HG03565 (cell line): Measurements from ENCODE around the gene MTMR3.

Source experiments
- ATAC-seq: cut with Tn5 transposase; IDR thresholded peaks from one replicate; pipeline ENCODE4 v1.9.1; 2021; ENCODE audit warnings: mild to moderate bottlenecking, moderate library complexity; ENCODE audit not compliant: unreplicated experiment

MTMR3 gene

DNA sequence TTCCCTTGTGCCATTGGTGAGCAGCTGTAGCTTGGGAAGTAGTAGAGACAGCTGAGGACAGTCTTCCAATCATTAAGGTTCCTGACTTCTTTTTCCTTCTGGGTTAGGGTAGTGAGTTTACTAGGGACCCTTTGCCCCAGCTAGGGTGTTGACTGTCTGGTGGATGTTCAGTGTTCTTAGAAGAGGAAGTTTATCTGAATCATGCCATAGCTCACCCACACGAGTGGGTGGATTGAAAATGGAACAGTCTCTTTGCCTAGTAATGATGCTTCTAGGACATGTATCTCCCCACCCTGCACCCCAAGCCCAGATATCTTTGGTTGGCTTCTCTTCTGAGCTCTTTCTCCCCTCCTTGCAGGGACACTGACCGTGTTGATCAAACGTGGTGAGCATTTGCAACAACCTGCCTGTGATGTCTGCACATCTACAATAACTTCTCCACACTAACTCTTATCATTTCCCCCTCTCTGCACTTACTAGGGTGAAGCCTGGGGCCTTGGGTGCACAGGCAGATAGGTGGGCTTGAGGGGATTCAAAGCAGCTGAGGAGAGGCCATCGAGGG lies 140.2 kb downstream of the MTMR3 start:
- ATAC-seq: no peak

DNA sequence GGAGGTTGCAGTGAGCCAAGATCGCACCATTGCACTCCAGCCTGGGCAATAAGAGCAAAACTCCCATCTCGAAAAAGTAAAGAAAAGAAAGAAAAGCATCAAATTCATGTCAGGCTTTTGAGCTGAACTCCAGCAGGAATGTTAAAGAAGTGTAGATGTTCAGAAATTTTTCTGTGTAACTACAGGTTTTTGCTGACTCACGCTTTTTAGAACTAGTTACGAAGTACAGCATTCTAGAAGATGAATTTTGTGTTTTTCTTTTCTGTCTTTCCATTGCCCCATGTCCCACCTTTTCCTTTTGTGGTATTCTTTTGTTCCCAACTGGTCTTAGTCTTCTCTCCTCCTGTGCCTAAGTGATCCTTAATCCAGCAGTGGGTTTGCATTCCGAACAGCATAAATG lies 141.3 kb downstream of the MTMR3 start:
- no peak for ATAC-seq

DNA sequence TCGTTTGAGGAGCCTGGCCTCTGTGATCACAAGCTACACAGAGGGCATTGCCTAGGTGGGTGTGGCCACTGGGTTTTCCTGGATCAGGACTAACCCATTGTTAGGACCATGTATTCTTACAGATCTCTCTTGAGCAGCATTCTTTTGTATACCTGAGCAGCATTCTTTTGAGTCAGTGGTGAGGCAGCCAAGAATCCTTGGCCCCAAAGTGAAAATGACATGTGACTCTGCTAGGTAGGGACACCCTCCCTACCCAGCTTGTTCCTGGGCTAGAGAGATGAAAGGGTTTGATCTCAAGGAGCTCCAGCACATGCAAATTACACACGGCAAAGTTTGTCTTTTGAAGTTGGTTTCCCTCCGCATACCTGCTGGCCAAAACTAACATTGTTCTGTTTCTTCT lies 142.2 kb downstream of the MTMR3 start:
- no peak for ATAC-seq

DNA sequence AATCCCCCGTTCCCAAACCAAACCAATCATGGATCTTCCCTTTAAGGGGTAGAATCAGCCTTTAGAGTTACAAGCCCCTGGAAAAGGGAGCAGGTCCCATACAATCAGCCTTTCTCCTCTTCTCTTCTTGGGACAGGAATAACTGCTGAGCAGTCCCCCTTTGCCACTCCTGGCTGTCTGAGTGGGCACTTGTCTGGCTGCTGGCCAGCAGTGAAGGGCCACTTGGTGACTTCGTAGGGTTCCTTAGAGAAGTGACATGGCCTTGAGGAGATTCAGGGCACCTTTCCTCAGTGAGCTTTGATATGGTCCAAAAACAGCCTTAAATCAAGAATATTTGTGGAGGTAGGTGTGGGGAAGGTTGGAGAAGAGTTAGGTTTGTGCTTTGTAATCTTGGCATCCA lies 143.8 kb downstream of the MTMR3 start:
- ATAC-seq: no peak

DNA sequence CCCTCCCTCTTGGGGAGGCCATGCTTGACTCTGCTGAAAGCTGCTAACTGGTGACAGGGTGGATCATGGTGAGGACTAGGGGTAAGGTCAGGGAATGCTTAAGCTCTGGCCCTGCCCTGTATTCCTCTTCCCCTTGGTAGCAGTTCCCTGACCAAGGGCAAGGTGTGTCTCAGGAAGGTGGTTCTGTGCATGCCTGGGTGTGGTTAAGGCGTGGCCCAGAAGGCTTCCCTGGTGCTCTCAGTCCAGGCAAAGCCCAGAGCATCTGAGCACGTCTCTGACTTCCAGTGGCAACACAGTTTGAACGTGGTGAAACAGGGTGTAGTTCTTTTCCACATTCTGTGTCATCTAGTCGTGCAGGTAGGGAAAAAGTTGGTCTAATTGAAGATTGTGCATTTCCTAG lies 144.2 kb downstream of the MTMR3 start:
- ATAC-seq: no peak

DNA sequence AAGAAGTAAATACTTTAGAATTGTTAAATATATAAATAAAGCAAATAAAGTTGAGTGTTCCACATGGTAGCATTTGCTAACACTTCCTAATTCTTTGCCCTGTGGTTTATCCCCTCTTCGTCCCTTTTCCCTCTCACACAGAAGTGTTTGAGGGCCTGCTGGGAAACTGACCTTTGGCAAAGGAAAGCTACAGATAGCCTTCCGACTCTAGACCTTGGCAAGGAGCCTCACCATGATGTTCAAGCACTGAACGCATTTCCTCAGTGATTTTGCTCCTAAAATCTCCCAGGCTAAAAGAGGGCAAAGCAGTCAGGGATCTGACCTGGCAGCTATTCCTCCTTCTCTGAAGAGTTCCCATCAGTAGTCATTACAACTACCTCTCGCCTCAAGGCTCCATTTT lies 144.8 kb downstream of the MTMR3 start:
- ATAC-seq: no peak

DNA sequence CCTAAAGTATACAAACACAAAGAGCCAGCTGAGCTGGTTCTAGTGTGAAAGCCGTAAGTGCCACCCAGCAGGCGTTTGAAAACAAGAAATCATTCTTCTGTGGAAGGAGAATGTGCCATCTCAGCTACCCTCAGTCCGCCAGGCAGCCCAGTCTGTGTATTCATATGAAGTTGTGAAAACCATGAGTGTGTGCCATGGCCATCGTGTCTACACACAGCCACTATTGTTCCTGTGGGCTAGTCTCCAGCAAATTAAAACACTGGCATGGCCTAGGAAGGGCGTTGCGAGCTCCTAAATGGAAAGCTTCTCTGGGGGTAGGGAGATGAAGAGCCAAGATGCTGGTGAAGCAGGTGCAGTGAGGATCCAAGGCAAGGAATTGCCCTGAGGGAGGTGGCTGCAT lies 145.8 kb downstream of the MTMR3 start:
- ATAC-seq: no peak

DNA sequence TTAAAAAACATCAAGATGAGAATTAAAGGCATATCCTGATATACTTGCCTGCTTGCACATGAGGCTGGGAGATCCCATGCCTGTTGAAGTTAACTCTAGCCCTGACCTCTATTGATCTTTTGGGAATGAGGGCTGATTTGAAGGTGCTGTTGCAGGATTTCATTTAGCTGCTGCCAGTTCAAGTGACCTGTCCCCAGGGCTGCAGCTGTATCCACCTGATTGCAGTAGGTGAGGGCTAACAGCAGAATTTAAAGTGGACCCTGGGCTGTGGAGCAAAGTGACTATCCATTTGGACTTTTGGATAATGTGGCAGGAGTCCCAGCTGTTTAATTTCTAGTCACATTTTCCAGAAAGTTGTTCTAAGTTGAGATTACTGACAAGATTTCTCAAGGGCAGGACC lies 146.5 kb downstream of the MTMR3 start:
- ATAC-seq: no peak

DNA sequence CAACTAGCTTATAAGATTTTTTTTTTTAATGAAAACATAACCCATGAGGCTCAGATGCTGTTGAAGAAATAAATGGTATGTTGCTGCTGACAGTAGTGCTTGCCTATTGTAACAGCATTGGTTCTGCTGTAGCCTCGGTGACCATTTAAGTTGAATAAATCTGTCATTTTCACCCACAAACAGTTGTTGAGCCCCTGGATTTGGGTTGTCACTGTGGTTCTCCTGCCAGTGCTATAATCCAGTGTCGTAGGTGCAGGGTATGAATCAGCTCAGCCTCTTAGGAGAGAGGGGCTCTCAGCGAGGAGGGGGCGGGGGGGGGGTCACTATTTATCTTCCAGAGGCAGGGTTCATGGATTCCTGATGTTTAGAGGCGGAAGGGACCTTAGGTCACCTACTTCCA lies 147.4 kb downstream of the MTMR3 start:
- no peak for ATAC-seq

DNA sequence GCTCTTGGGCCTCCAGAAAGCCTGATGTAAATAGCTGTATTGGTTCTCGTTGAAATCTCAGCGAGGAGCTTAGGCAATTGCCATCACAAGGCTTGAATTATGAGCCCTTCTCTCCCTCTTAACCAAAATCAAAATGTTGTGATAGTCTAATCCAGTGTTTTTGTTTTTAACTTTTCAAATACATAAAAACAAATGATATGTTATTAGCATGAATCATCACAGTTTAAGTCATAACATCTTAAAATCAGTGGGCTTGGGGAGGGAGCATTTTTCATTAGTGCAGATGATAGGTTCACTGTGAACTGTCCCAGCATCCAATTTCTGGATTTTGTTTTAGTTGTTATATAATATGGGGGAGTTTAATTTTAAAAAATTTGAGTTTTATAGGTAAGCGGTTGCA lies 148.4 kb downstream of the MTMR3 start:
- ATAC-seq: no peak

DNA sequence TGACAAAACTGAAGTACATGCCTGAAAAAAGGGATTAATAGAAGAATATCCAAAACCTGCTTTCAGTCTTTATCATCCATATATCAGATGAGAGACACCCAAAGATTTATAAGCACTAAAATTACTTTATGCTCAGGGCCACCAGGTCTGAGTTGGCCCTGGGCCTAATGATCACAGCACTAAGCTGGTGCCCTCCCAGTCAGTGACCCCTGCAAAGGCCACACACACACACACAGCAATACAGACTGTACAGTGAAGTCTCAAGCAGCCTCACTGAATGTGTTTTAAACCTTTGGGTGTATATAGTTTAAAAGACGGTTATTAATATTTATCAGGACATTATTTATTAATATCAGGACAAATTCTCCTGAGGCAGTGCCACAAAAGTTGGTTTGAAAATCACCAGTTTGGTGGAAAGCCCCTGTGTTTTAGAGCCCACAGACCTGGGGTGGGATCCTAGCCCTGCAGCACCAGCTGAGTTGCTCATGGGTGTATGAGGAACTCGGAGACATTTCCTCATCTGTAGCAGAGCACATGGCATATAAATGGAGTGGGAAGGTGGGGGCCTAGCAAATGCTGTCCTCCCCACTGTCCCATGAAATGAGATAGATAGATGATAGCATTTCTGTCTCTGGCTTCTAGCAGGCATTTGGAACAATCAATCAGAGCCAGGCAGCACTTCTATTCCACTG lies 148.9 kb downstream of the MTMR3 start:
- ATAC-seq: no peak

DNA sequence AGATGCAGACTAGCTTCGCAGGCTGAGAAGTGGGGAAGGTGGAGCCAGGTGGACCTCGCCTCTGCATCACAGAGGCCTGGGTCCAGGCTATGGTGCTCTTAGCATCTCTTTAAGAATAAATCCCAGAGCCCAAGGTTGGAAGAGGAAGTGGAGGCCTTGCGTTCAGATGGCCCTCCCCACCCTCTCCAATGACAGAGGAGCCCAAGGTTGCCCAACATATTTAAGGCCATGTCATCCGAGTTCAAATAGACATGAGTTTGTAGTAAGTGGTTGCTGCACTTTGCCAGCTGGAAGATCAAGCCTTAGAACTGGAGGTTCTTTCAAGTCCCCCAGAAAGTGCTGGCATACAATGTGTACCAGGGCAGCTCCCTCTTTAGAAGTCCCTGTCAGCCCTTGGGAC lies 150.2 kb downstream of the MTMR3 start:
- no peak for ATAC-seq

DNA sequence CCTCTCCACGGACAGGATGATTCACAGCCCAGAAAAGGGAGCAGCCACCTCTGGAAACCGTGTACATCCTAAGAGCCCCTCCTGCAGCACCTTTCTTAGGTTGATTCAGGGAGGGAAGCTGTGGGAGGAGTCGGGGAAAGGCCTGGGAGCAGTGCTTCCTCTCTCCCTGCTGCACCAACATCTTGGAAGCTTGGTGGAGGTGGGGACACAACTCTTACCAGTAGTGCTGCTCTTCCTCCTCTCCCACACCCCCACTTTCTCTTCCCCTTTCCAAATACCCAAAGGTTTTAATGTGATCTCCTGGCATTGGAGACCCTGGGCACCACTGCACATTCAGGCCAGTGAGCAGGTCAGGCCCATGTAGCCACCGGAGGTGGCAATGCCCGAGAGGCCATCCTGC lies 150.9 kb downstream of the MTMR3 start:
- ATAC-seq: no peak

DNA sequence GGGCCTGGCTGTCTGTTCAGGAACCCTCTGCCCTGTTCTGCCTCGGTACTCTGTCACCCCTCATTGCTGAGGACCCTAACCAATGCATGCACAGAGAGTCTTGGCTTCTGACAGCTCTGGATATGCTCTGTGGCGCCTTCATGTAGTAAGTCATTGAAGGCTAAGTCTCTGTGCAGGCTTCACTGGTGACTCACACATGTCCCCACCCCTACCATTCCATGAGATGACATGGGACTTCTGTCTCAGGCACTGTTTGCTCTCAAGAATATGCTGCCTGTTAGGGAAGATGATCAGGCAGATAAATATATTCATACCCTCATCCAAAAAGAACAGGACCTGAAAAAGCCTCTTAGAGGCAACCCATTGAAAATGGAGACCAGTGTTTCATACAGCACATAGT lies 153.7 kb downstream of the MTMR3 start:
- no peak for ATAC-seq

DNA sequence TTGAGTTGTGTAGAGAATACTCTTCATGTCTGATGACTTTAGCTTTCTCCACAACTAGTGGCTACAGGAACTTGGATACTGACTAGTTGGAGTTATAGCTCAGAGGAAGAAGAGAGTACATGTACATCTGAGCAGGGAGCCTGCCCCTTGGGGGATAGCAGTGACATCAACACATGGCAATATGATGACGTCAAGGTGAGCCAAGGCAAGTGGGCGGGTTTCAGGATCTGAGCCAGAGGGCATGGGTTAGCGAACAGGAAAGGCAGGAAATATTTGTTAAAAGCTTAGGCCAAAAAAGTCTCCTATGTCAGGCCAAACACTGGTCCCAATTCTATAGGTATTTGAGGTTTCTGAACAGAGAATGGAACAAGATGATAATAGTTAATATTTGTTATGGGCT lies 155.2 kb downstream of the MTMR3 start:
- ATAC-seq: no peak

DNA sequence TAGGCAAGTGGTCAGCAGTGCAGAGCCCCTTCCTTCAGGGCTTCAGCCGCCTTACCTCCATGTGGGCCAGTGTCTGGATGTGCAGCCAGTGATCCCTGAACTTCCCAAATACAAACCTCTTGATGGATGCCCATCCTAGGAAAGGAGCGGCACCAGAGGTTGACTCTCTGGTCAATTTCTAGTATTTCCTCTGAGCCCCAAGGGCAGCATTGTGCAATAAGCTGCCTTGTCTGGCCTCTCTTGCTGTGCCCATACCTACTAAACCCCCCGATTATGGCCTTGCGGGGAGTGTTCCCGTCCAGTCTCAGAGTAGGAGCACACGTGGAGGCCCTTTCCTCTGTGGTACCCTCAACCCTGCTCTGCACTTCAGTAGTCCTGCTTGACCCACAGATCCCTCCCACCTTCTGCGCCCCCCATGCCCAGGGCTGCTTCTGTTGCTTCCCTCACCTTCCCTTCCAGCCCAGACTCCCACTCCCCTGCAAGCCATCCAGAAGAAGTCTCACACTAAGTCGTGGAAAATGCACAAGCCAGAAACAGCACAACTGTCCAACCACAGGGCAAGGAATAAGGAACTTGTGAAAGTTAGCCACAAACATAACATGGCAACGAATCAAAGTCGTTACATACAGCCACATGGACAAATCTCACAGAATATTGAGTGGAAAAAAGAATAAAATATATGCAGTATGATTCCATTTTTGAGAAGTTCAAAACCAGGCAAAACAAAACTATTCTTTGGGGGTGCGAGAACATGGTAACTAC lies 157.7 kb downstream of the MTMR3 start:
- no peak for ATAC-seq

DNA sequence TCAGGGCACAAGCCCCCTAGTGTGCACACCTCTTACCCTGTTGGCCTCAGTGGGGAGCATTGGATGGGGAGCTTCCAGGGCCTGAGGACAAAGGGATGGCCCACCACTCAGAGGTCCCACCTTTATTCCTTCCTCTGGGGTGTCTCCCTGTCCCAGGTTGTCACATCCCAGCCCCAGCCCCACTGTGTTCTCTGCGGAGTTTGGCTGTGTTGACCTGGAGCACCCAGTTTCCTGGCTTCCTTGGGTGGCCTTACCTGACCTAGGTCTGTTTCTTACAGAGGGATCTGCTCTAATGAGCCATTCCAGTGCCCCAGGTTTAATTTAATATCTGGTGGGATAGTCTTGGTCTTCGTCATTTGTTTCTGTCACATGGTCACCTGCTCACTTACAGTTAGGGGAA lies 158.5 kb downstream of the MTMR3 start:
- ATAC-seq: no peak

DNA sequence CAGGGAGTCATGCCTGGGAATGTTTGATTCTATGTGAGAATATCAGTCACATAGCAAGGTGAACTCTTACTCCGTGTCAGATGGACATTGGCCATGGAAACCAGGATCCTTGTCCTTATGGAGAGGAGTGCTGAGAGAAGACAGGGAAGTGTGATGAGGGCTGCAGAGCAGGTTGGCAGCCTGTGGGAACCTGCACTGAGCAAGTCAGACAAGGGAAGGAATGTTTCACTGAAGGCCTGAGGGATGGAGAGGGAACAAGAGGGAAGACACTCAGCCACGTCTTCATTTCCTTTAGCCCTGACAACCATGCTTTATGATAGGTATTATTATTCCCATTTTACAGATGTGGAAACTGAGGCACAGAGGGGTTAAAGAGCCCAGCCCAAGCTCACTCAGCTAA lies 158.9 kb downstream of the MTMR3 start:
- no peak for ATAC-seq

DNA sequence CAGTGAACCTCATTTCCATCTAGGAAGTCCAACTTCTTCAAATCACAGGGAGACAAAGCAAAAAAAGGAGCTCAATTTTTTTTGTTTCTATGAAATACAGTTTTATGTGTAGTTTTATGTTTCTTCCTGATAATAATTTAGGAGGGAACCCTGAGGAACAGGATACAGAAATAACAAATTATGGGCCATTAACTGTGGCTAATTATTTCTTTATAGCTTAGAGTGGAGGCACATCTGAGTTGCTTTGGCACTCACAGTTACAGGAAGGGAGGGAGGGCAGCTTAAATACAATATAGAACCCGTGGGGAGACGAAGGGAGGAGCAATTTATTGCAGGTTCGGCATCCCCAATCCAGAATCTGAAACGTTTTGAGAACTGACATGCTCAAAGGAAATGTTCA lies 160.2 kb downstream of the MTMR3 start:
- ATAC-seq: no peak

DNA sequence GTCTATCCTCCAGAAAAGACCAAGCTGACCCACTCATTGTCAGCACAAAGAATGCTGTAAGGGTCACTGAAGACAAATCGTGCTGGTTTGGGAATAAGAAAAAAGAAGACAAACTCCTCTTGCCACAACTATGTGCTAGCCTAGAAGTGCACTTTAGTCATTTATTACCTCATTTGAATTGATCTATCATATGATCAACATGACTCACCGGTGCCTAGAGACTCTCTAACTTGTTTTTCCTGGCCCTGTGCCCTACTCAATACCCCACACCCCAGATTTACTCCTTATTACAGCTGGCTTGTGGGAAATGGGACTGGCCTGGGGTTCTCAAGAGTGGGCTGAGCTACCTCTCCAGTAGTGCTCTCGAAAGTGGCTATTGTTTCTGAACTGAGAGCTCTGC lies 161.4 kb downstream of the MTMR3 start:
- no peak for ATAC-seq

DNA sequence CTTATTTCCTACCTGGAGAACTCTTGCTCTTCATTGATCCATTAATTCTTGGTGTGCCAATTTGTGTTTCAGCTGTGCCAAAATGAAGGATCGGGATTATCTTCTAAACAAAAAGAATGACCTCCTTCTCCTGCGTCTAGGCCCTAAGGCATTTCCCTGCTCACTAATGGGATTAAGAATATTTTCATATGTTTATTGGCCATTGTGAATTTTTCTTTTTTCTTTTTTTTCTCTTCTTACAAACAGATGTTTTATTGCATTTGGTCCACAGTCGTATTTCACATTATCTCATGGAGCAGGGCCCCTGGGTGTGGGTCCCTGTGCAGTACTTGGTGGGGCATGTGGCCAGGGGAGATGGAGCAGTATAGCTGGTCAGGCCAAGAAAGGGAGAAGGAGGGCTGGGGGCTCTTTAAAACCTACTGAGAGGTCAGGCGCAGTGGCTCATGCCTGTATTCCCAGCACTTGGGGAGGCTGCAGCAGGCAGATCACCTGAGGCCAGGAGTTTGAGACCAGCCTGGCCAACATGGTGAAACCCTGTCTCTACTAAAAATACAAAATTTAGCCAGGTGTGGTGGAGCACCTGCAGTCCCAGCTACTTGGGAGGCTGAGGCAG lies 162.0 kb downstream of the MTMR3 start:
- no peak for ATAC-seq

DNA sequence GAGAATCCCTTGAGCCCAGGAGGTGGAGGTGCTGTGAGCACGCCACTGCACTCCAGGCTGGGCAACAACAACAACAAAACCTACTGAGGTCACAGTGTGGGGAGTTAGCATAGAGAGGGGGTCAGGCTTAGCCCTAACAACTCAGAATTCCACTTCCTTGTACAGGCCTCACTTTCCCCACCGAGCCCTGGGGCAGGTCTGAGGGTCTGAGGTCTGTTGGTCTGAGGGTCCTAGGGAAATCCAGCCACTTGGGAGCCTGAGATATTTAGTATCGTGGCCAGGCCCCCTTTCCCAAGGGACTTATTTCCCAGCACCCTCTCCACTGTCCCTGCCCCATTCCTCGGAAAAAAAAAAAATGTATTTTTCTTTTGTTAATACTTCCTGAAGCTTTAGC lies 162.5 kb downstream of the MTMR3 start:
- no peak for ATAC-seq
